ENCODE data around the gene ACTBL2.

GRCh38 chr5:57452885-57453284 is 29.7 kb downstream of the ACTBL2 start:
- TF ChIP-seq CTCF (IDR thresholded peaks at IDR 0.05) (no peak), POLR2A (IDR thresholded peaks at IDR 0.05) (no peak)

Measured in prostate gland (tissue), 2 donors.